ENCODE measurements around the gene MTRR. TPM values are rescaled to one million over a fixed set of nuclear protein-coding genes. Genes with fewer than 3 reads are reported as not detected.

MTRR gene
- total and polyA plus RNA-seq, 7 donors: 13.8 to 50.4 (median 44.4) TPM

DNA sequence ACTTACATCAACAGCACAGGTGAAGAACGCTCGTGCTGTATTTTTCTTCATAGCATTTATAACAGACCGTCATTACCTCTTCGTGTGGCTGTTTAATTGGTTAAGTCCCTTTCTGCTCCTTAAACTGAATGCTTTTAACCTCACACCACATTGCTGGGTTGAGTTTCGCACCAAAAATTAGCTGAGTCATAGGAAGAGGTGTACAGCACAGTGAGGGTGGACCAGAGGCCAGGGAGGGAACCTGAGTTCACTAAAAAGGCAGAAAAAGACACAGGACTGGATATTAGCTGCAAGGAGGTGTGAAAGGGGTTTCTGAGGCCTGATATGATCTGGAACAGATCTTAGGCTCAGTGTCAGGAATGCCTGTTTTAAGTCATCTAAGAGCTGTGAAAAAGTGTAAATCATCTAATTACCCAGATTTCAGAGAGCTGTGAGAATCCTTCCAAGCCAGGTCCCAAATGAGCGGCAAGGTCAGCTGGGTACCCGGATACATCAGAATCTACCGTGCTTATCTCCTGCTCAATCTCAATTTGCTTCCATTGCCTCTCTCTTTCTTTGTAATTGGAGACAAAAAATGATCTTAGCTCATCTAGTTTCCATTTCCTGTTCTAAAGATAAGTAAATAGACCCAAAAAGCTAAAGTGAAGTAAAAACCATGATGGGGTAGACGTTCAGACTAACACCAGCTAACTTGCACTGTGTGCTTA is 10.9 kb upstream of the MTRR start:
- peaks cover 5 to 53% (median 15%) of the 10 kb centered on the region in 4 donors for H3K36me3 ChIP-seq
- H3K9me3 ChIP-seq: no peaks in the 10 kb centered on the region
- no peak overlapping the region for H3K27ac ChIP-seq
- WGBS, 2 donors: 70 to 83% methylated on average over 9 of the region's 9 CpGs
- no peak for DNase-seq
- intact Hi-C loops (cut with DNase I): no loop called here
- no peak overlapping the region for H3K4me3 ChIP-seq
- no peak for TF ChIP-seq EP300 (IDR thresholded peaks at IDR 0.05)
- TF ChIP-seq, protein P1, sequence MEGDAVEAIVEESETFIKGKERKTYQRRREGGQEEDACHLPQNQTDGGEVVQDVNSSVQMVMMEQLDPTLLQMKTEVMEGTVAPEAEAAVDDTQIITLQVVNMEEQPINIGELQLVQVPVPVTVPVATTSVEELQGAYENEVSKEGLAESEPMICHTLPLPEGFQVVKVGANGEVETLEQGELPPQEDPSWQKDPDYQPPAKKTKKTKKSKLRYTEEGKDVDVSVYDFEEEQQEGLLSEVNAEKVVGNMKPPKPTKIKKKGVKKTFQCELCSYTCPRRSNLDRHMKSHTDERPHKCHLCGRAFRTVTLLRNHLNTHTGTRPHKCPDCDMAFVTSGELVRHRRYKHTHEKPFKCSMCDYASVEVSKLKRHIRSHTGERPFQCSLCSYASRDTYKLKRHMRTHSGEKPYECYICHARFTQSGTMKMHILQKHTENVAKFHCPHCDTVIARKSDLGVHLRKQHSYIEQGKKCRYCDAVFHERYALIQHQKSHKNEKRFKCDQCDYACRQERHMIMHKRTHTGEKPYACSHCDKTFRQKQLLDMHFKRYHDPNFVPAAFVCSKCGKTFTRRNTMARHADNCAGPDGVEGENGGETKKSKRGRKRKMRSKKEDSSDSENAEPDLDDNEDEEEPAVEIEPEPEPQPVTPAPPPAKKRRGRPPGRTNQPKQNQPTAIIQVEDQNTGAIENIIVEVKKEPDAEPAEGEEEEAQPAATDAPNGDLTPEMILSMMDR (IDR thresholded peaks at IDR 0.05): no peak
- TF ChIP-seq POLR2A (IDR thresholded peaks at IDR 0.05): no peak
- TF ChIP-seq POLR2AphosphoS5 (IDR thresholded peaks at IDR 0.05): no peak
- H3K27me3 ChIP-seq: no peaks in the 10 kb centered on the region
- H3K4me1 ChIP-seq: no peaks in the 10 kb centered on the region

DNA sequence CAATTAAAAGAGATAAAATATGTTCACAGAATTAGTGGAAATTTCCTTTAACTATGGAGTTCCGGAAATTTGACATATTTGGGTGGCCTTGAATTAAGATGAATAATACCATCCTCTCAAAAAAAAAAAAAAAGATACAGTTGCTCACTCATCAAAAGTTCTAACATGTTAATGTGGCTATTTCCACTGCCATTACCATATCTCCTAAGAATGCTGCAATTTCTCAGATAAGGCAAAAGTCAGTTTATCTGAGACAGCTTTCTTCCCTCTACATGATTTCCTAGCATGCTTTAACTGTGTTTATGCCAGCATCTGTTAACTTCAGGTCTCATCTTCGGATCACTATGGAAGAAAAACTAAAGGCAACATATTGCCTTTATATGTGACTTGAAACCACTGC is 2.8 kb upstream of the MTRR start:
- Histone ChIP-seq H3K4me1 (peaks cover 0 to 30% (median 23%) of the 10 kb centered on the region in 4 donors), H3K27ac (no peak overlapping the region), H3K9me3 (no peaks in the 10 kb centered on the region), H3K4me3 (no peak overlapping the region), H3K36me3 (peaks cover 0 to 38% (median 5%) of the 10 kb centered on the region in 4 donors), H3K27me3 (no peaks in the 10 kb centered on the region)
- intact Hi-C loops (cut with DNase I): loop anchor here (10.0 kb wide), 1 partner anchor 1679 kb away; the partner anchor contains the start of gene SEMA5A
- DNase-seq: no peak
- TF ChIP-seq POLR2AphosphoS5 (IDR thresholded peaks at IDR 0.05): no peak
- TF ChIP-seq, protein P1 (IDR thresholded peaks at IDR 0.05): no peak
- no peak for TF ChIP-seq EP300 (IDR thresholded peaks at IDR 0.05)
- TF ChIP-seq POLR2A (IDR thresholded peaks at IDR 0.05): no peak
- 65 to 84% methylated on average over 2 of the region's 2 CpGs for WGBS, 2 donors

DNA sequence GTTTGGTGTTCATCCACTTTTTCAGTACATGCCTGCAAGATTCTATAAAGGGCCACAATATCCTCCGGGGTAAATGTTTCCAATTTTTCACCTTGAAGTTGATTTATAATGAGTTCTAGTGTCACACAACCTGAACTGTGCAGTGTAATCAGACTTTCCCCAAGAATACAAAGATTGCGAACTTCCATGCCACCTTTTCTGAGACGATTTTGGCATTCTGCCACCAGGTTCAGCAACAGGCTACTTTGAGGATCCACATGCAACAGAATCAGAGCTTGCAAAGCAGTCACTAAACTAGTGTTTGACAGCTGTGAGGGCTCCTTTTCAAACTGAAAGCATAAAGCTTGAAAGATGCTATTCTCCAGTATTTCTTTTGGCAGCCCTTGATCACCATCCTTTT is 1.7 kb upstream of the MTRR start:
- DNase-seq: no peak
- H3K27ac ChIP-seq: no peak overlapping the region
- no peaks in the 10 kb centered on the region for H3K27me3 ChIP-seq
- no peak overlapping the region for H3K4me3 ChIP-seq
- H3K4me1 ChIP-seq: peaks cover 0 to 33% (median 26%) of the 10 kb centered on the region in 4 donors
- 67 to 81% methylated on average over 3 of the region's 3 CpGs for WGBS, 2 donors
- no peaks in the 10 kb centered on the region for H3K9me3 ChIP-seq
- intact Hi-C loops (cut with DNase I): loop anchor here (10.0 kb wide), 1 partner anchor 1678 kb away; the partner anchor contains the start of gene SEMA5A
- no peak for TF ChIP-seq POLR2A (IDR thresholded peaks at IDR 0.05)
- TF ChIP-seq POLR2AphosphoS5 (IDR thresholded peaks at IDR 0.05): no peak
- TF ChIP-seq EP300 (IDR thresholded peaks at IDR 0.05): no peak
- TF ChIP-seq, protein P1 (IDR thresholded peaks at IDR 0.05): no peak
- peaks cover 0 to 28% (median 0%) of the 10 kb centered on the region in 4 donors for H3K36me3 ChIP-seq

DNA sequence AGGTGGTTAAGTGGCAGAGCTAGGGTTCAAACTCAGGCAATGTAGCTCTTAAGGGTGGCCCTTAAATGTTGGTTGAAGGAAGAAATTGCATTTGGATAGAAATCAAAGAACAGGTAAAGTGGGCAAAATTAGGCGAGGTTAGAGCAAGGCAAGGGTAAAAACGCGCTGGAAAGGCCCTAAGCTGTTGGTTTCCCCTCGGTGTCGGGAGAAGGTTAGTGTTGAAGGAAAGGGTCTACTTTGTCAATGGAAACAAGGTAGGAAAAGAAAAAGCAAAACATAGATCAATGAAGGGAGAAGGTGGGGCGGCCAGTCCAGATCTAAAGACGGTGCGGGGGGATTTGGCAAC is 548 bp upstream of the MTRR start:
- H3K27me3 ChIP-seq: no peaks in the 10 kb centered on the region
- H3K27ac ChIP-seq: peak overlapping the region; percentile 88 to 92 (median 90)
- no peaks in the 10 kb centered on the region for H3K9me3 ChIP-seq
- no peak for TF ChIP-seq POLR2AphosphoS5 (IDR thresholded peaks at IDR 0.05)
- TF ChIP-seq, protein P1 (IDR thresholded peaks at IDR 0.05): no peak
- no peak for TF ChIP-seq EP300 (IDR thresholded peaks at IDR 0.05)
- no peak for TF ChIP-seq POLR2A (IDR thresholded peaks at IDR 0.05)
- 1% methylated on average over 8 of the region's 8 CpGs for WGBS, 2 donors
- no peak for DNase-seq
- peaks cover 0 to 33% (median 26%) of the 10 kb centered on the region in 4 donors for H3K4me1 ChIP-seq
- intact Hi-C loops (cut with DNase I): loop anchor here (10.0 kb wide), 1 partner anchor 1676 kb away; the partner anchor contains the start of gene SEMA5A
- peak overlapping the region; percentile 89 to 99 (median 99) for H3K4me3 ChIP-seq
- H3K36me3 ChIP-seq: peaks cover 0 to 19% (median 0%) of the 10 kb centered on the region in 4 donors

All from sigmoid colon (tissue), 7 donors.